ENCODE results near the gene IFIH1.

Gene IFIH1

DNA sequence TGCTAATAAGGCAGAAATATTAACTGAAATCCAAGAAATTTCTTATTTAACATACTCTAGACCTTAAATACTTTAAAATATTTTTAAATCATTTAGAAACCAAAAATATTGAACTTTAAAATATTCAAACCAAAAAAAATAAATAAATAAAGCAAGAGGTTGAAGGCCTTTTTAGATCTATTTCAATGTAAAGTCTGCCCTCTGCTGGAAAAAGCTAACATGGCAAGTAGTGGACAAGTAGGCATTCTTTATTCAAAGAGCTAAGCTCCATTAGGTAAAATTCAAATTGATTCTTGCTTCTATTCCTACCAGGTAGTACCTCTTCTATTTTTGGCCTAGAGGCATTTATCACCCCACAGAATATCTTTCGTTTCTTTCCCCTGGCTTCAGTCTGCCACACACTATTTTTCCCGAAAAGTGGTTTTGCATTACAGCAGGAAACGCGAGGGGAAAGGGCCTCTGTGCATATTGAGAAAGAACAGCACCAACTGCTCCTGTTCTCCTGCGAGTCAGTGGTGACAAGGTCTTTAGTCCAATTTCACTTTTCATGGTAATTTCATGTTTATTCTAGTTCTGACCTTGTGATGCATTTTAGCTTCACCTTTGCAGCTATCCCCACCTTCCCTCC lies 20.4 kb downstream of the IFIH1 start:
- DNase-seq (ENCODE audit: insufficient read length, low spot score) (no peak), FAIRE-seq (peak; percentile 84)
- no peak for TF ChIP-seq POLR2A (IDR thresholded peaks at IDR 0.05; ENCODE audit: low read depth, low read length)

DNA sequence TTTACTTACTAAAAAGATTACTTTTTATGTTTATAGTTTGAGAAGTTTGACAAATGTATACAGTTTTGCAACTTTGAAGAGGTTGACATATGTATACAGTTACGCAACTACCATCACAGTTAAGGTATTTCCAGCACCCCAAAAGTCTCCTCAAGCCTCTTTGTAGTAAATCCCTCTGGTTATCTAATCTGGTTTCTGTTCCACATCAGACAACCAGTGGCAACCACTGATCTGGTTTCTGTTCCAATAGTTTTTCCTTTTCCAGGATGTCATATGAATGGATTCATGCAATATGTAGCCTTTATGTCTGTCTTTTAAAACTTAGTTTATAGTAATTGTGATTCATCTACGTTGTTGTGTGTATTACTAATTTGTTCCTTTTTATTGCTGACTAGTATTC lies 23.5 kb downstream of the IFIH1 start:
- no peak for DNase-seq (ENCODE audit: insufficient read length, low spot score)

GRCh38 chr2:162293122-162293786 lies 25.2 kb downstream of the IFIH1 start:
- DNase-seq (ENCODE audit: insufficient read length, low spot score) = no peak
- FAIRE-seq = peak; percentile 38
- TF ChIP-seq POLR2A (IDR thresholded peaks at IDR 0.05; ENCODE audit: low read depth, low read length) = no peak

More for the DNA sequence above, 23.5 kb downstream of the IFIH1 start:
- TF ChIP-seq POLR2A (IDR thresholded peaks at IDR 0.05; ENCODE audit: low read depth, low read length) = no peak
- FAIRE-seq = no peak

GRCh38 chr2:162291748-162292147 lies 26.7 kb downstream of the IFIH1 start:
- no peak for FAIRE-seq
- no peak for DNase-seq (ENCODE audit: insufficient read length, low spot score)
- no peak for TF ChIP-seq POLR2A (IDR thresholded peaks at IDR 0.05; ENCODE audit: low read depth, low read length)

GRCh38 chr2:162282765-162283425 lies 35.6 kb downstream of the IFIH1 start:
- no peak for TF ChIP-seq POLR2A (IDR thresholded peaks at IDR 0.05; ENCODE audit: low read depth, low read length)
- no peak for DNase-seq (ENCODE audit: insufficient read length, low spot score)
- FAIRE-seq = no peak

DNA sequence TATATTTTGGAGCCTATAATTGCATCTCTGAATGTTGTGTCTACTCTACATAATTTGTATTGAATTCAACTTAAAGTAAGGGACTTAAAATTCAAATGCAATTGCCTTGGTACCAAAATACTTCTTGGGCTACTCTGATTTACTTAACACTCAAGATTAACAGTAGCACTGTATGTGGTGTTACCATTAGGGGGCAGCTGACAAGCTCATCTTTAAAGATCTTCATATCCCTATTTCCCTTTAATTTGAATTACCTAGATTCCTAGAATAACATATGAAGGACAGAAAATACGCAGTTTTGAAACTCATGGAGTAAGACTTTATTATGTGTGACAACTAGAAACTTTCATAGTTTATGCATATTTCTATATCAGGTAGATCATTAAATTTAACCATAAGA lies 37.8 kb downstream of the IFIH1 start:
- no peak for TF ChIP-seq POLR2A (IDR thresholded peaks at IDR 0.05; ENCODE audit: low read depth, low read length)
- DNase-seq (ENCODE audit: insufficient read length, low spot score) (no peak), FAIRE-seq (no peak)

- FAIRE-seq (no peak), DNase-seq (ENCODE audit: insufficient read length, low spot score) (no peak)
- TF ChIP-seq POLR2A (IDR thresholded peaks at IDR 0.05; ENCODE audit: low read depth, low read length) = no peak
Measured at GRCh38 chr2:162277381-162277780, 41.1 kb downstream of the IFIH1 start.

DNA sequence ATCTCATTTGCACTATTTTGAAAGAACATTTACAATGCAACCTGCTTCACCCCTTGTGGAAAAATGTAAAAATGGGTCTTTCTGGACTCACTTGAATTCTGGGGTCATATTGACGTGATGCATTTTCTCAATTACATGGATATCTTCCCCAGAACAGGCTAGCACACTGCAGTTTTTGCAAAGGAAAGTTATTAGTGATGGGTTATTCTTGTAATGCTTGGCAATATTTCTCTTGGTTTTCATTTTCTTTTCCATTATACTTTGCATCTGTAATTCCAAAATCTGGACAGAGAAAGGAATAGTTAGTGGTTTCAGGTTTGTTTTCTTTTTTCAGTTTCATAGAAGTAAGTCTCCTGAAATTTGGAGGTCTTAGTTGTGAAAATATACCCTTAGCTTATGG lies 50.5 kb downstream of the IFIH1 start:
- FAIRE-seq (no peak), DNase-seq (ENCODE audit: insufficient read length, low spot score) (no peak)
- TF ChIP-seq POLR2A (IDR thresholded peaks at IDR 0.05; ENCODE audit: low read depth, low read length) = no peak

- DNase-seq (ENCODE audit: insufficient read length, low spot score) = no peak
Measured at GRCh38 chr2:162267496-162267895, 51.0 kb downstream of the IFIH1 start.

GRCh38 chr2:162266460-162266760 lies 52.1 kb downstream of the IFIH1 start:
- no peak for DNase-seq (ENCODE audit: insufficient read length, low spot score)
- no peak for TF ChIP-seq POLR2A (IDR thresholded peaks at IDR 0.05; ENCODE audit: low read depth, low read length)
- FAIRE-seq = no peak

More at GRCh38 chr2:162267496-162267895, 51.0 kb downstream of the IFIH1 start:
- peak; percentile 38 for FAIRE-seq
- no peak for TF ChIP-seq POLR2A (IDR thresholded peaks at IDR 0.05; ENCODE audit: low read depth, low read length)

- DNase-seq (ENCODE audit: insufficient read length, low spot score) (no peak), FAIRE-seq (peak; percentile 15)
- no peak for TF ChIP-seq POLR2A (IDR thresholded peaks at IDR 0.05; ENCODE audit: low read depth, low read length)
Measured at GRCh38 chr2:162265666-162266459, 52.6 kb downstream of the IFIH1 start.

- peak; percentile 34 for DNase-seq (ENCODE audit: insufficient read length, low spot score)
- peak; percentile 93 for FAIRE-seq
- TF ChIP-seq POLR2A (IDR thresholded peaks at IDR 0.05; ENCODE audit: low read depth, low read length) = no peak
Measured at GRCh38 chr2:162261032-162261945, 57.2 kb downstream of the IFIH1 start.

- no peak for TF ChIP-seq POLR2A (IDR thresholded peaks at IDR 0.05; ENCODE audit: low read depth, low read length)
- DNase-seq (ENCODE audit: insufficient read length, low spot score) (no peak), FAIRE-seq (no peak)
Measured at GRCh38 chr2:162258686-162259085, 59.8 kb downstream of the IFIH1 start.

Data from H54 (cell line).